ENCODE results near the gene METTL16. TPM values are rescaled to one million over a fixed set of nuclear protein-coding genes. Genes with fewer than 3 reads are reported as not detected.

Gene METTL16
- total and polyA plus RNA-seq, 9 of the 15 experiments (the other 6 are each of a cell fraction or from before 2014, with no cell fraction given): 12.1 to 30.5 (median 19.8) TPM

GRCh38 chr17:2383628-2384167 lies 128.0 kb downstream of the METTL16 start:
- intact Hi-C loops (cut with micrococcal nuclease) (no loop called here), in situ Hi-C loops (cut with MboI) (no loop called here)
- ChIA-PET CTCF (ENCODE audit: low intra/inter-chr PET ratio) (interaction anchor here (0.7 to 5.3 kb wide), 2 partner anchors 31 to 130 kb away, joined by 4 to 78 read pairs; no protein-coding TSS in a partner anchor), POLR2A (interaction anchor here (0.9 to 3.4 kb wide), 4 partner anchors 9 to 32 kb away, joined by 4 to 31 read pairs (median 14); no protein-coding TSS in a partner anchor)
- WGBS (ENCODE audit: insufficient coverage, low coverage, missing lambda C conversion rate): 23% methylated on average over 11 of the region's 11 CpGs
- peaks cover 14 to 52% of the 10 kb centered on the region in 2 experiments for H3K4me1 ChIP-seq (replicated peaks in 1 of 2; ENCODE audit: control insufficient read depth in 2 of 2, insufficient read depth in 2 of 2, low read length in 2 of 2)
- no peaks in the 10 kb centered on the region for H3K27me3 ChIP-seq (ENCODE audit: control insufficient read depth in 2 of 2, insufficient read depth in 2 of 2, low read length in 2 of 2)
- BruUV-seq (replicated peaks): no TSS peak
- no peaks in the 10 kb centered on the region for H3K9me1 ChIP-seq (ENCODE audit: control insufficient read depth, insufficient read depth, low read length)
- H3K36me3 ChIP-seq (ENCODE audit: control insufficient read depth, insufficient read depth, low read length): peaks cover 3% of the 10 kb centered on the region; the same call in 1 of the 3 replicates
- ATAC-seq: peak; percentile 45
- peak overlapping the region; percentile 31 to 82; a peak in 2 of 4 replicates for H3K9ac ChIP-seq (ENCODE audit: insufficient read depth in 1 of 2, low read depth in 2 of 2, low read length in 2 of 2)
- no peak overlapping the region for H2AFZ ChIP-seq (ENCODE audit: low read depth, low read length)
- H3K4me2 ChIP-seq (ENCODE audit: insufficient read depth, low read length): no peak overlapping the region; the same call in 1 of the 2 replicates
- FAIRE-seq: peak; percentile 54
- peak overlapping the region; percentile 43; the same call in 1 of the 3 replicates for H3K27ac ChIP-seq (ENCODE audit: extremely low read depth, low read depth, low read length)
- DNase-seq (ENCODE audit: extremely low read depth in 1 of 4, low spot score in 3 of 4): peak in 1 of 4 experiments; percentile 42
- no peaks in the 10 kb centered on the region for H3K79me2 ChIP-seq (ENCODE audit: control insufficient read depth, insufficient read depth, low read length)
- H3K4me3 ChIP-seq: no peak overlapping the region
- no peaks in the 10 kb centered on the region for H4K20me1 ChIP-seq (replicated peaks; ENCODE audit: control insufficient read depth, insufficient read depth, low read length)
- no peaks in the 10 kb centered on the region for H3K9me3 ChIP-seq (replicated peaks; ENCODE audit: control insufficient read depth, insufficient read depth, low read depth, low read length)
- 0 out of 4 replicates have a peak, but pooled peaks of 1 of the 2 experiments have one; percentile 22 for TF ChIP-seq MNT (conservative IDR thresholded peaks at IDR 0.05)
- peak in 1 of 3 experiments; percentile 5 for TF ChIP-seq YY1 (IDR thresholded peaks at IDR 0.05; ENCODE audit: borderline replicate concordance in 1 of 3, control insufficient read depth in 1 of 3, extremely low read depth in 1 of 3, insufficient read depth in 3 of 3, insufficient read length in 1 of 3, insufficient replicate concordance in 2 of 3, low read depth in 1 of 3, low read length in 2 of 3)
- peak; percentile 56 for TF ChIP-seq GATA2 (CRISPR knock-in tag; IDR thresholded peaks at IDR 0.05)
- 0 out of 2 replicates have a peak, but pooled peaks have one; percentile 28 for TF ChIP-seq SMAD4 (CRISPR knock-in tag; conservative IDR thresholded peaks at IDR 0.05)
- no peak for TF ChIP-seq PRPF4 (IDR thresholded peaks at IDR 0.05; ENCODE audit: insufficient read depth, low read depth, low read length, poor library complexity, severe bottlenecking)
- TF ChIP-seq DPF2 (IDR thresholded peaks at IDR 0.05): peak; percentile 29; the same call in 1 of the 2 replicates
- no peak for TF ChIP-seq ZNF507 (tag; conservative IDR thresholded peaks at IDR 0.05)
- 0 out of 2 replicates have a peak, but pooled peaks have one; percentile 7 for TF ChIP-seq TCF3 (CRISPR knock-in tag; IDR thresholded peaks at IDR 0.05)
- TF ChIP-seq FOXJ3 (CRISPR knock-in tag; IDR thresholded peaks at IDR 0.05): no peak
- TF ChIP-seq FOXK2 (conservative IDR thresholded peaks at IDR 0.05 in 1 of 2, IDR thresholded peaks at IDR 0.05 in 1 of 2; ENCODE audit: low read depth in 2 of 2): peak; percentile 40 to 43; a peak in 2 of 4 replicates
- peak in 1 of 2 experiments; percentile 33; a peak in 1 of 4 replicates for TF ChIP-seq RCOR1 (IDR thresholded peaks at IDR 0.05; ENCODE audit: borderline replicate concordance in 1 of 2, low read depth in 2 of 2, low read length in 2 of 2)
- no peak for TF ChIP-seq ZBTB5 (IDR thresholded peaks at IDR 0.05)
- TF ChIP-seq MEIS2 (IDR thresholded peaks at IDR 0.05; ENCODE audit: partially characterized antibody): peak; percentile 80
- no peak for TF ChIP-seq NR2C2 (CRISPR knock-in tag; IDR thresholded peaks at IDR 0.05)
- TF ChIP-seq NR2C2 (tag; IDR thresholded peaks at IDR 0.05): 0 out of 2 replicates have a peak, but pooled peaks have one; percentile 11

Data from K562 (cell line).